GM21447 (cell line): ENCODE data around the gene TFPI.
"Not testable (repeated sequence)": the region's sequence is repeated elsewhere in the genome, so short reads cannot be mapped to it uniquely, and the experiment has no call there.

Experiments used
- ATAC-seq: cut with Tn5 transposase; IDR thresholded peaks from one replicate; pipeline ENCODE4 v1.9.1; 2021; ENCODE audit not compliant: unreplicated experiment

TFPI gene

DNA sequence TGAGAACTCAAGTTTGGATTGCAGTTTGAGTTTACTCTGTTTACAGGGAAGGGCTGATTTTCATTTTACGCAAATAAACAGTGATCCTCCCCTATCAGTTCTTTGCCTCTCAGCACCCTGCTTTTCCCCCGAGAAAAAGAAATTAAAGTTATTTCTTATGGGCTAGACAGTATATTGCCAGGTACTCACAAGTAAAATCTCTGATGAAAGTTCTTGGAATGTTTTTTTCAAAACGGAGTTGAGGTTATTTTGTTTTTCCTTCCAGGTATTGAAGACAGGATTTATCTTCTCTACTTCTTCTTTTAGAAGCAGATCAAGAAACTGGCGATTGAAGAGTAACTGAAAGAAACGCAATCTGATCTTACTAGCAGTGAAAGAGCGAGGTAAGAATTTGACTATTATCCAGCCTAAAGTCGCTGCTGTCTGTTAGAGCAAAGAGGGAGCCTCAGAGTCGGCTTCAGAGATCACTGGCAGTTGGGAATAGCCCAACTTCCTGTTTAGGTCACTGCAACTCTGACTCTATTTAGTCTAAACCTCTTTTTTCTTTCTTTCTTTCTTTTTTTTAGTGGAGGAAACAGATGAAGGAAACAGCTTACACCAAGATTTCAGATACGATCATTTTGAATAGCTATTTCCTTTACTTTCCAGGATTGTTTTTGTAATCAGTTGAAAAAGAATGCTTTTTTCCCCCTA lies at the start of gene TFPI:
TFPI (minus strand) TSS at position 425 of the 693 bp plus-strand sequence. CDS start 50,667 bp downstream, outside the sequence.
- ATAC-seq = no peak

DNA sequence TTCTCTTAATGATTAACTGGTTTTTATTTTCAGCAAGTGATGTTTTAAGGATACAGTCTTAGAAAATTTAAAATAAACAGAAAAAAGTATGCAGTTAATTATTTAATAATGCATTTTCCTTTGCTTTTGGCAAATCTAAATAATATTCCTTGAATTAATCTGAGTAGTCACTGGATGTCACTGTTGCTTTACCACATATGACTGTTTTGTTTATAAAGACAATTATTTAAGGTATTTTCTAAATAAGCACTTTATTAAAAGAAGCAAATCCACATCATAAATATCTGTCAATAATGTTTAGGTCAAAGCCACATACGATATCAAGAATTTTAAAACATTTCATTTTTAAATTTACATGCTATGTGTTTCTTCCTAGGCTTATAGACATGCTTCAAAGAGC lies 40.6 kb upstream of the TFPI start:
- no peak for ATAC-seq

DNA sequence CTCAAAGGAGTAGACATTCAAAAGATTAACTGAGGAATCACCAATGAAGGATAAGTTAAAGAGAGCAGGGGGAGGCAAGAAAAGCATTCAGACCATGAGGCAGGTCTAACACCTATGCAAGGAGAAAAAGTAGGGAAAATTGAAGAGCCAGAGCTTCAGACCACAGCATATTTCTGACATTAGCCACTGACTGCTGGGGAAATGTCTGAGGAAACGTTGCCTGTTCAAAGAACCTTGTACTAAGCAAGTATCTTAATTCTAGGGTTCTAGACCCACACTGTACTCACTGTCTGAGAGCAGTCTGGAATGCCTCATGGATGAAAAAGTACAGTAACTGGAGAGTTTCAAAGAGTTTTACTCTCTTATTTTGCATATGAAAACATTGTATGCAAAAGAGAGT lies 39.5 kb upstream of the TFPI start:
- ATAC-seq = no peak

DNA sequence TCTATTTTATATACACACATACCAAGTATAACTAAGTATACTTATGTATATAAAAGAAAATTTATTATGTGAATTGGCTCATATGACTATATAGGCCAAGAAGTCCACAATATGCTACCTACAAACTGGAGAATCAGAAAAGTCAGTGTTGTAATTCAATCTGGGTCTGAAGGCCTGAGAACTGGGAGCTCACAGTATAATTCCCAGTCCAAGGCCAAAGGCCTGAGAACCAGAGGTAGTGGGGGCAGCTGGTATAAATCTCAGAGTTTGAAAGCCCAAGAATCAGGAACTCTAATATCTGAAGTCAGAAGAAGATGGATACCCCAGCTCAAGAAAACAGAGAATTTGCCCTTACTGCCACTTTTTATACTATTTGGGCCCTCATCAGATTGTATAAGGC lies 38.9 kb upstream of the TFPI start:
- ATAC-seq = no peak

DNA sequence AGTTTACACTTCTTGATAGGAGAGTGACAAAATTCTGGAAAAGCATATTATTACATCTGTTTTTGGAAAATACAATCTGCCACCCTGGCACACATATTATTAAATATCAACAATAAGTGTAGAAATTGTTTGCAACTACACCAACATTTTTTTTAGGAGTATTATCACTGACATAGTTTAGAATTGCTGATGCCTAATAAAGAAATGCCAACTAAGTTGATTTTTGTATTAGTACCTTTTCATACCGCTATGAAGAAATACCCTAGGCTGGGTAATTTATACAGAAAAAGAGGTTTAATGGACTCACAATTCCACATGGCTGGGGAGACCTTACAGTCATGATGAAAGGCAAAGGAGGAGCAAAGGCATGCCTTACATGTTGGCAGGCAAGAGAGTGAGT lies 35.9 kb upstream of the TFPI start:
- no peak for ATAC-seq

DNA sequence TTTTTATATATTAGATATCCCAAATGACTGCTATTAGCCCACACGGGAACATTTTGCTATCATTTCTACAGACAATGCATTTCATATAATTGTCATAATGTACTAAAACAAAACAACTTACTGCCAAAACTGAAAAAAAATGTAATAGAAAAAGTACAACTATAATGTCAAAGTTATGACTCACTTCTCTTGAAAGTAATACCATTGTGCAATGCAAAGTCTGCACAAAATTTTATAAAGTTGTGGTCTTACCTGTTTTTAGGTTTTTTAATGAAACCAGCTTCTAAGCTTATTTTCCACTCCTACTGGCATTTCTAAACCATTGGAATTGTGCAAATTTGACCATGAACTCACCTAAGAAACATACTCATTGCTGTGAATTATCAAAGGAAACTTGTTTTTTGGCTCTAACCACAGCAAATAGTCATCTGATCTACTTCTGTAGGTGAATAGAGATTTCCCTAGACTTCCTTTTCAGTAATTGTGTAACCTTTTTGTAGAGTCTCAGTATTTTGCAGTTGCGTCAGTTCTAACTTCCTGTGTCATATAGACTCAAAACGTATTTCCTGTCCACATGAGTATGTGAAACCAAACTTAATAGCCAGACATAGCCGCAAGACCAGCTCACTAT lies 31.9 kb upstream of the TFPI start:
- ATAC-seq = peak; percentile 63

DNA sequence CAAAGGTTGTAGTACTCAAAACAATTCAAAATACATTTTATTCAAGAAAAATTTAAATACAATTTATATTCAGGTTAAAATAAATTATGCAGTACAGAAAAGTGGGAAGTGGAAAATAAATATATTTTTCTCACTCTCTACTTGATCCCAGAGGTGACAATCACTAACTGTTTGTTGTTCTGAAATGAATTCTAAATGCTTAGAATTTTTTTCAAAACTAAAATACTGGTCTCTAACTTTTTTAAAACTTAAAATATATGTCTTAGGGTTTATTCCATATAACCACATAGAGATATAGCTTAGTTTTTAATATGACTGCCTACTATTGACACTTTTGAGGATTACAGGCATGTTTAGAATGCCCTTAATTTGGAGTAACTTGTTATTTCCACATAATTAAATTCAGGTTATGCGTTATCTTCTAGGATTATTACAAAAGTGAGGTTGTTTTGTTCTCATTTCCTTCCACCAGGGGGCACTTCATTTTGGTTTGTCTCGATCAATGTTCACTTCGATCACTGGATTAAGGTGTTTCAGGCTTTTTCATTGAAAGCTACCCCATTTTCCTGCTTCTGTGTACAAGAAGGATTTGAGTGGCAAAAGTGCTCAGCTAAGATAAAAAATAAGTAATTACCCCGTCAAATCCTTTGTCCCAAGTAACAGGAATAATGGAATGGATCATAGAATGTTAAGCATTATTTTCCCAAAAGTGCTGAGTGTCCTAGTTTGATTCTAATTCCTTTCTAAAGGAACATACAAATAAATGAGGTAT lies 27.1 kb upstream of the TFPI start:
- ATAC-seq = no peak

DNA sequence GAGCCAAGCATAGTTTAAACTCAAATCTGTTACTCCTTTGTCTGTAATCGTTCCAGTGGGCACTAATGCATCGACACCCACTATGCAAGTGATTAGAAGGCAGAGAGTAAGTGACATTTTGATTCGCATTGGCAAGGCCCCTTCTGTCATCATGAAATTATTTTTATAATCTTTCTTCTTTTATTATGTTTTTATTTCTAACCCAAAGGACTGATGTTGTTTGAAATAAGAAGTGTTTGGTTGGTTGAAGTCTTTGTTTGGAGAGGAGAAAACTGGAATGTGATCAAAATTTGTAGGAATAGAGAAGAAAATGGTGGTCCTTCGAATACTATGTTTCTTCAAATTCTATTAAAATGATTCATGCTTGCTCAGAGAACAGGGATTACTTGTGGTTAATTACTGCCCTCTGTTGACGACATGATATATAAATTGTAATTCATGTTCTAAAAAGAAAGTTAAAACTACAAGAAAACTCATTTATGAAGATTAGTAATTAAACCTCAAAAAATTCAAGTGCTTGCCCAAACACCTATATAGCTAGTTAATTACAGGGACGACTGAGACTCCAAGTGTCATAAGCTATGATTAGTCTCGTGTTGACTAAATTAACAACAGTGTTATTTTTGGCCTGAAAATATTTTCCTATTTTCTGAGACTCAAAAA lies 26.4 kb upstream of the TFPI start:
- no peak for ATAC-seq

DNA sequence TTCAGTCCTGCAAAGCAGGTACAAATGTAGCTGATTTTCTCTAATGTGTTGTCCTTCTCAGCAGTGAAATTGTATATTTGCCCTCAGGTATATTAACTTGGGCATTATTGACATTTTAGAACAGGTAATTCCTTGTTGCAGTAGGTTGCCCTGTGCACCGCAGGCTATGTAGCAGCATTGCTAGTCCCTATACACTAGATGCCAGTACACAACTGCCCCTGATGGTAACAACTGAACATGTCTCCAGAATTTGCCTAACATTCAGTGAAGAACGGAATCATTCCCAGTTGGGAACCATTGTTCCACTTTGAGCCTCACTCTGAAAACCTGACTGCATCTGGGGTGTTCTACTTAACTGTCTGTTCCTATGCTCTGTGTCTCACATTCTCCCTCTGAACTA lies 23.1 kb upstream of the TFPI start:
- no peak for ATAC-seq

DNA sequence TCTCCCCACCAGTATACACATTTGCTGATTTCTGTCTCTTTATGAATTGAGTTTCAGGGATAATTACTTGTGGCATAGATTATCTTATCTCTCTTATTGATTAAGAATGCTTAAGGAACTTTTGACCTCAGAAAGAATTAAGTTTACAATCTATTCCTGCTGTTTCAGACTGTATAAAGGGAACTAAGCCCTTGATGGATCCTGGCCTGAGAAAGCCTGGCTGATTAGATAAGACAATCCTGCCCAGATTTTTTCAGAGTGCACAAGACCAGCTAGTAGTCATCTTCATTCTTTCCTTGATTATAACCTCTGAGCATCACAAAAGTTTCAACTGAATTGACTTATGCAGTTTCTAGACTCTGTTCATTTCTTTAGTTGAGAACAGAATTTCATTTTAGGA lies 22.7 kb upstream of the TFPI start:
- no peak for ATAC-seq

DNA sequence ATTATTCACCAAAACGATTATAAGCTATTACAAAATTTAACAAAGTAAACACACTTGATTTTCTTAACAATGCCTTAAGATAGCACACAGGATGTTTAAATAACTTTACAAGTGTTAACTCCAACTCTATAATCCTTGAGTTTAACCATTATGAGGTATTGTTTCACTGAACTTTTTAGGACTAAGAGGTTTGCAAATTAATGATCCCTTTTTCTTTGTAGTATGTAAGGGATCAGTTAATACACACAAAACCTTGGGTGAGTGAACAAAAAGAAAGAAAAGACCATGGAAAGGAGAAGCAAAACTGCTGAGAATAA lies 21.5 kb upstream of the TFPI start:
- no peak for ATAC-seq

DNA sequence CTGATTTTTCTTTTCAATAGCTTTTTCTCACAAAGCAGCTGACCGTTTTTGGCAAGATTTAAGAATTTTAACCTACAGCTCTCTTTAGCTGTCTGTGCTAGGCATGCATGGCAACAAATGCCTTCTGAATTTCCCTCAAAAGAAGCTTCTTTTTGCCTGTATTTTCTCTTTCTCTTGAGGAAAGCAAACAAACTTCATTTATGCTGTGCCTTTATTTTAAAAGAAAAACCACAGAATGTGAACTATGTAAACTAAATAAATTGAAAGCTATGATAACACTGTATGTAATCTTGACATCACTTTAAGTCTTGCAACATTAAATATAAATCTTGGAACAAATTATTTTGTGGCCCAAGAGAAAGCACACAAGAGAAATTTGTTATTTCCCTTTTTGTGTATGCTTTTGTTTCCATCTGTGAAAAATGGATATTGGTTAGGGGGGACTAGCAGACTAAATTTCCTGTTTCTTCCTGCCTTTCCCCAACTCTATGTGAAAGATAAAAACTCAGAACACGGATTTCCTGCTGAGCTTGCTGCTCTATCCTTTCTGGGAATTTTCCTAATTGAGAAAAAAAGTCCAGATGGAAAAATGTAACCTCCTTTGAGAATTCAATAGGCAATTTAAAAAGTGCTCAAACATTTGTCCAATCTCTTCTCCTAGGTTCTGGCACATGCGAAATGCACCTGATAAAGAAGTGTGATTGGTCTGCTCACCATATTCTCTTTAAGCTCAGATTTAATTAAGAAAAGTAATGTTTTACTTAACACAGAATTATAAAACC lies 20.9 kb upstream of the TFPI start:
- ATAC-seq = no peak

DNA sequence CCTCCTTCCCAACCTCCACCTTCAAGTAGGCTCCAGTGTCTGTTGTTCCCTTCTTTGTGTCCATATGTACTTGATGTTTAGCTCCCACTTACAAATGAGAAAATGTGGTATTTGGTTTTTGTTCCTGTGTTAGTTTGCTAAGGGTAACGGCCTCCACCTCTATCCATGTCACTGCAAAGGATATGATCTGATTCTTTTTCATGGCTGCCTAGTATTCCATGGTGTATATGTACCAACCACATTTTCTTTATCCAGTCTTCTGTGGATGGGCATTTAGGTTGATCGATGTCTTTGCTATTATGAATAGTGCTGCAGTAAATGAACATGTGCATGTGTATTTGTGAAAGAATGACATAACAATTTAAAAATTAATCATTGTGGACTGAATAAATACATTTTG lies 19.5 kb upstream of the TFPI start:
- no peak for ATAC-seq

DNA sequence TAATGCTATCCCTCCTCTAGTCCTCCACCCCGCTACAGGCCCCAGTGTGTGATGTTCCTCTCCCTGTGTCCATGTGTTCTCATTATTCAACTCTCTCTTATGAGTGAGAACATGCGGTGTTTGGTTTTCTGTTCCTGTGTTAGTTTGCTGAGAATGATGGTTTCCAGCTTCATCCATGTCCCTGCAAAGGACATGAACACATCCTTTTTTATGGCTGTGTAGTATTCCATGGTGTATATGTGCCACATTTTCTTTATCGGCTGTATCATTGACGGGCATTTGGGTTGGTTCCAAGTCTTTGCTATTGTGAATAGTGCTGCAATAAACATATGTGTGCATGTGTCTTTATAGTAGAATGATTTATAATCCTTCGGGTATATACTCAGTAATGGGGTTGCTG lies 17.8 kb upstream of the TFPI start:
- ATAC-seq = not testable (repeated sequence)

DNA sequence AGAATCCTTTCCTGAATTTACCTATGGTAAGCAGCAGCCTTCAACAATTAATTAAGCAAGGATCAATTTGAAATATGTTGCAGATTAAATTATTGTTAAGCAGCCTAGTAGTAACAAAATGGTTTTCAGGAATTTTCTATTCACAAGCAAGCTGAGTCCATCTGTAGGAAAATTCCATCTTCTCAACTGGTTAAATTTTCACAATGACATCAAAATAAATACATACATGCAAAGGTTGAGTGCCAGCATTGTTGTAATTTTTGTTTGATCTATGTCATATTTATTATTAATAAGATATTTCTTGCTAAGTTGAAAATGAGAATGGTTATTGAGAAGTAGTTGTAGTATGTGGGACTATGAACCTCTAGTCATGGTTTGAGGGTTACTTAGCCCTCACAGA lies 15.3 kb upstream of the TFPI start:
- no peak for ATAC-seq

DNA sequence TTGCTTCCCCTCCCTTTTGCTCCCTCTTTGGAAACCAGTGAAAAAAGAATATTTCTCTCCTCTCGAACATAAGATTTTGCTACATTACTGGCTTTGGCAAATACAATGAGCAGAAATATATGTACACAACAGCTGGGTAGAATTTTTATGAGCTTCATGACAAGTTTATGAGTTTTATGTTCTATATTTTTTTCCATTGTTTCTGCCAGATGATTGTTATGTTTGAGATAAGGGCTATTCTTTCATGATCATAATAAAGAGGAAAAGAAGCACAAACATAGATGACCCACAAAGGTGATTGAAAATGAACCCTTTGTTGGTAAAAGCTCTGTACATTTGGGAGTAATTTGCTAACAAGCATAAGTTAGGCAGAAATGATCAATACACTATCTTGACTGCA lies 14.8 kb upstream of the TFPI start:
- no peak for ATAC-seq

DNA sequence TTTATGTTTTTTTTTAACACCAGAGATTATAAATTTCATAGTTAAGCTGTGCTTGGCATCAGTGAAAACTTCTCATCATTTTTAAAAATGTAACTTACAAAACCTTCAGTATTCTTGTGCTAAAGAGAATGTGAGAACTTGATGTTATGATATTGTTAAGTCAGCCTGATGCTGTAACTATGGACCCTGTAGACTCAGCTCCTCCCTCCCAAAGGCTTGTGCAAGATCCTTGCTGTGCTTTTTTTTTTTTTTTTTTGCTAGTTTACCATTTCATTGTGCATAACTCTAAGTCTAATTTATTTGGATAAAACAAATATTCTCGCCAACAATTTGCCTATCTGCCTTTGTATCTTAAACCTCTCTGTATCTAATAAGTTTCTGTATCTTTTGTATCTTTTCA lies 12.9 kb upstream of the TFPI start:
- ATAC-seq = no peak

DNA sequence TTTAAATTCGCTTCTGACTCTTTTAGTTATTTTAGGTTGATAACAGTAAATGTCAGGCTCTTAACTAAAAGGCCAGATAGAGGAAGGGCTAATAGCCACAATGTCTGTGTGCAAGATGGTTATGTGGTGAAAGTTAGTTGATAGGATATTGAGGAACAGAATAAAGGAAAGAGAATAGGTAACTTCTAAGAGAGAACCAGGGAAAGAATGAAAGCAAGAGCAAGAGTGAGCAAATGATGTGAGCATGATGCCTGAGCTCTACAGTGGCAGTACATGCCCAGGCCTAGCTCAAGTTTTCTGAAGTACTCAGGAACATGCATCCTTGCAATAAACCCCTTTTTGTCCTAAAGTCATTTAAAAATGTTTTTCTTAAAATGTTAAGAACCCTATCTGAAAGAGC lies 12.5 kb upstream of the TFPI start:
- ATAC-seq = no peak

DNA sequence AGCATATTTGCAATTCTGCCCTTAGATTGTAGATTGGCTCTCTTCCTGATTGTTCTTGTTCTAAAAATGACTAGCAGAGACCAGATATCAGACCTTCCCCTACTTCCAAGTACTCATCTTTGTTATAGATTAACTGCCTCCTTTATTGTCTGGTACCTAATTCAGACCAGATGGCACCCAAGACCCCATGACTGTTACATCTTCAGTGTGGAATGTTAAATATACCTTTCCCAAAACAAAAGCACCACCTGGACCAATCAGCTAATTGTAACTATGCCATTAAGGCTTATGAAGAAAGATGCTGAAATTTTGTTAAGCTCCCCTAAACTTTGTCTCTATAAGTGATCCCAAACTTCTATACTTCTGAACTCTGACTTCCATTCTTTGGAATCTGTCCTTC lies 12.0 kb upstream of the TFPI start:
- ATAC-seq = no peak

DNA sequence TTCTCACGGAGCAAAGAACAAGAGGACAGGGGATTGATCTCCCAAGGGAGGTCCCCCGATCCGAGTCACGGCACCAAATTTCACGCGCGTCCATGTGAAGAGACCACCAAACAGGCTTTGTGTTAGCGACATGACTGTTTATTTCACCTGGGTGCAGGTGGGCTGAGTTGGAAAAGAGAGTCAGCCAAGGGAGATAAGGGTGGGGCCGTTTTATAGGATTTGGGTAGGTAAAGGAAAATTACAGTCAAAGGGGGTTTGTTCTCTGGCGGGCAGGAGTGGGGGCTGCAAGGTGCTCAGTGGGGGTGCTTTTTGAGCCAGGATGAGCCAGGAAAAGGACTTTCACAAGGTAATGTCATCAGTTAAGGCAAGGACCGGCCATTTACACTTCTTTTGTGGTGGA lies 11.4 kb upstream of the TFPI start:
- ATAC-seq = not testable (repeated sequence)

DNA sequence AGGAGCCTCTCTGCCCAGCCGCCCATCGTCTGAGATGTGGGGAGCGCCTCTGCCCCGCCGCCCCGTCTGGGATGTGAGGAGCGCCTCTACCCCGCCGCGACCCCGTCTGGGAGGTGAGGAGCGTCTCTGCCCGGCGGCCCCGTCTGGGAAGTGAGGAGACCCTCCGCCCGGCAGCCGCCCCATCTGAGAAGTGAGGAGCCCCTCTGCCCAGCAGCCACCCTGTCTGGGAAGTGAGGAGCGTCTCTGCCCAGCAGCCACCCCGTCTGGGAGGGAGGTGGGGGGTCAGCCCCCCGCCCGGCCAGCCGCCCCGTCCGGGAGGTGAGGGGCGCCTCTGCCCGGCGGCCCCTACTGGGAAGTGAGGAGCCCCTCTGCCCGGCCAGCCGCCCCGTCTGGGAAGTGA lies 2.3 kb upstream of the TFPI start:
- ATAC-seq = not testable (repeated sequence)
